Liver (tissue), 9 donors: Measurements from ENCODE around the gene MRM1. TPM values are rescaled to one million over a fixed set of nuclear protein-coding genes. Genes with fewer than 3 reads are reported as not detected.

ENCODE experiments used
- DNase-seq: peaks from one replicate; pipeline ENCODE4 v3.0.0-alpha.2; 2017; ENCODE audit warnings: low spot score
- H3K27ac ChIP-seq, 2 donors: one replicate each; pipeline ENCODE4 v1.7.0; 2013; ENCODE audit warnings: inconsistent platforms in 2 of 2, low read length in 2 of 2, control low read depth in 1 of 2, low read depth in 1 of 2, mild to moderate bottlenecking in 1 of 2
- H3K27me3 ChIP-seq, 4 donors: one replicate each; pipeline versions ENCODE4 v1.6.1 to v1.7.0; 2013; ENCODE audit warnings: low read length in 3 of 4, inconsistent platforms in 1 of 4, mild to moderate bottlenecking in 1 of 4, moderate library complexity in 1 of 4; ENCODE audit not compliant: control insufficient read depth in 4 of 4, insufficient read depth in 4 of 4
- H3K36me3 ChIP-seq, 4 donors: one replicate each; pipeline versions ENCODE4 v1.6.1 to v1.7.0; 2013; ENCODE audit warnings: low read length in 3 of 4, mild to moderate bottlenecking in 3 of 4, low read depth in 1 of 4, moderate library complexity in 1 of 4; ENCODE audit not compliant: control insufficient read depth in 4 of 4, insufficient read depth in 3 of 4
- H3K4me1 ChIP-seq, 4 donors: one replicate each; pipeline versions ENCODE4 v1.6.1 to v1.7.0; 2013; ENCODE audit warnings: low read length in 3 of 4, mild to moderate bottlenecking in 3 of 4, moderate library complexity in 1 of 4; ENCODE audit not compliant: control insufficient read depth in 4 of 4, insufficient read depth in 4 of 4
- H3K4me3 ChIP-seq, 3 donors: one replicate each; pipeline versions ENCODE4 v1.6.1 to v1.7.0; 2013; ENCODE audit warnings: low read length in 3 of 3, control low read depth in 1 of 3, low read depth in 1 of 3, mild to moderate bottlenecking in 1 of 3
- H3K9ac ChIP-seq, 2 donors: one replicate each; pipeline ENCODE4 v1.7.0; 2013; ENCODE audit warnings: low read length in 2 of 2, mild to moderate bottlenecking in 2 of 2, moderate library complexity in 2 of 2, control low read depth in 1 of 2, low read depth in 1 of 2
- H3K9me3 ChIP-seq, 4 donors: one replicate each; pipeline versions ENCODE4 v1.6.1 to v1.7.0; 2013; ENCODE audit warnings: low read length in 3 of 4; ENCODE audit not compliant: control insufficient read depth in 4 of 4
- CTCF ChIP-seq: fragments of 150-350 bp; IDR thresholded peaks from 2 replicates; pipeline ENCODE4 v1.5.1; 2017; ENCODE audit warnings: improper control_type of control experiment, low read depth, low read length; ENCODE audit not compliant: missing input control
- EGR1 ChIP-seq, 2 donors: IDR thresholded peaks; 2 replicates each; pipeline ENCODE4 v1.6.1; 2016 to 2018; ENCODE audit warnings: antibody characterized with exemption in 2 of 2, low read depth in 2 of 2
- FOXA2 ChIP-seq: IDR thresholded peaks from 2 replicates; pipeline ENCODE4 v1.6.1; 2016; ENCODE audit warnings: antibody characterized with exemption
- GABPA ChIP-seq, 2 donors: IDR thresholded peaks in 1 of 2; conservative IDR thresholded peaks in 1 of 2; 2 replicates each; pipeline ENCODE4 v1.6.1; 2016; ENCODE audit warnings: antibody characterized with exemption in 2 of 2, mild to moderate bottlenecking in 1 of 2, moderate library complexity in 1 of 2
- HNF4A ChIP-seq, 2 donors: conservative IDR thresholded peaks; 2 replicates each; pipeline ENCODE4 v1.6.1; 2016; ENCODE audit warnings: antibody characterized with exemption in 2 of 2, mild to moderate bottlenecking in 2 of 2
- HNF4G ChIP-seq: IDR thresholded peaks from 2 replicates; pipeline ENCODE4 v1.6.1; 2016; ENCODE audit warnings: antibody characterized with exemption
- JUND ChIP-seq, 2 donors: IDR thresholded peaks; 2 replicates each; pipeline ENCODE4 v1.6.1; 2016; ENCODE audit warnings: antibody characterized with exemption in 2 of 2
- MAX ChIP-seq: IDR thresholded peaks from 2 replicates; pipeline ENCODE4 v1.6.1; 2016; ENCODE audit warnings: antibody characterized with exemption
- NR2F2 ChIP-seq: IDR thresholded peaks from 2 replicates; pipeline ENCODE4 v1.6.1; 2016; ENCODE audit warnings: antibody characterized with exemption
- RAD21 ChIP-seq, 2 donors: IDR thresholded peaks; 2 replicates each; pipeline ENCODE4 v1.6.1; 2016; ENCODE audit warnings: antibody characterized with exemption in 2 of 2, mild to moderate bottlenecking in 2 of 2
- REST ChIP-seq: IDR thresholded peaks from 2 replicates; pipeline ENCODE4 v1.6.1; 2016; ENCODE audit warnings: antibody characterized with exemption, mild to moderate bottlenecking
- RXRA ChIP-seq, 2 donors: IDR thresholded peaks; 2 replicates each; pipeline ENCODE4 v1.6.1; 2017 to 2018; ENCODE audit warnings: antibody characterized with exemption in 2 of 2, mild to moderate bottlenecking in 1 of 2
- SP1 ChIP-seq: IDR thresholded peaks from 2 replicates; pipeline ENCODE4 v1.6.1; 2018; ENCODE audit warnings: antibody characterized with exemption, mild to moderate bottlenecking
- YY1 ChIP-seq: IDR thresholded peaks from 2 replicates; pipeline ENCODE4 v1.6.1; 2016; ENCODE audit warnings: antibody characterized with exemption, mild to moderate bottlenecking
- ZBTB33 ChIP-seq: IDR thresholded peaks from 2 replicates; pipeline ENCODE4 v1.6.1; 2016; ENCODE audit warnings: antibody characterized with exemption
- WGBS: extraction: QIAGEN DNeasy Blood & Tissue Kit; methylation state at CpG from one replicate; pipeline ENCODE4 v1.1.7; 2013; 5-methylcytosine and 5-hydroxymethylcytosine counted together
- polyA plus RNA-seq, 2 donors: library from polyadenylated mRNA; stranded (reverse) in 1 of 2; unstranded in 1 of 2; fragments of 200-250 nt in 1 of 2; fragments of >200 nt in 1 of 2; fragmentation: Nextera tagmentation in 1 of 2; extraction: Ambion mirVana in 1 of 2; gene quantifications; one replicate each; pipeline versions ENCODE4 v1.2.1 to v1.2.3, GENCODE V29; 2013 to 2015
- total RNA-seq, 2 donors: library from RNA; depleted of rRNA; stranded (reverse); fragments of >200 nt; gene quantifications; one replicate each; pipeline ENCODE4 v1.2.3, GENCODE V29; 2014
- TF ChIP-seq, protein P1 (sequence below): IDR thresholded peaks from 2 replicates; pipeline ENCODE4 v1.6.1; 2016; ENCODE audit warnings: antibody characterized with exemption
- donor health status: healthy.
- donor health status: healthy.
- donor health status: healthy.
- donor health status: healthy.
- donor health status: healthy.

The MRM1 gene
- total and polyA plus RNA-seq, 4 donors = 3.2 to 5.9 (median 5.2) TPM

GRCh38 chr17:36597866-36598777 lies 3.3 kb upstream of the MRM1 start:
- Histone ChIP-seq H3K27ac (no peak overlapping the region), H3K4me1 (peaks cover 5 to 21% (median 15%) of the 10 kb centered on the region in 4 donors), H3K9me3 (no peaks in the 10 kb centered on the region), H3K27me3 (no peaks in the 10 kb centered on the region), H3K4me3 (no peak overlapping the region), H3K9ac (no peak overlapping the region), H3K36me3 (no peaks in the 10 kb centered on the region)
- no peak for TF ChIP-seq ZBTB33
- no peak for TF ChIP-seq RAD21 (IDR thresholded peaks at IDR 0.05)
- no peak for TF ChIP-seq SP1
- TF ChIP-seq FOXA2 = no peak
- TF ChIP-seq GABPA (IDR thresholded peaks at IDR 0.05 in 1 of 2, conservative IDR thresholded peaks at IDR 0.05 in 1 of 2) = no peak
- TF ChIP-seq REST = no peak
- no peak for TF ChIP-seq RXRA (IDR thresholded peaks at IDR 0.05)
- TF ChIP-seq, protein P1, sequence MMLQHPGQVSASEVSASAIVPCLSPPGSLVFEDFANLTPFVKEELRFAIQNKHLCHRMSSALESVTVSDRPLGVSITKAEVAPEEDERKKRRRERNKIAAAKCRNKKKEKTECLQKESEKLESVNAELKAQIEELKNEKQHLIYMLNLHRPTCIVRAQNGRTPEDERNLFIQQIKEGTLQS = no peak
- TF ChIP-seq YY1 = no peak
- TF ChIP-seq HNF4A (conservative IDR thresholded peaks at IDR 0.05) = no peak
- TF ChIP-seq JUND (IDR thresholded peaks at IDR 0.05) = no peak
- WGBS = 95% methylated on average over 11 of the region's 11 CpGs
- DNase-seq = no peak

GRCh38 chr17:36598951-36599401 lies 2.4 kb upstream of the MRM1 start:
- 80% methylated on average over 13 of the region's 13 CpGs for WGBS
- Histone ChIP-seq H3K27me3 (no peaks in the 10 kb centered on the region), H3K9ac (no peak overlapping the region), H3K4me1 (peaks cover 5 to 21% (median 15%) of the 10 kb centered on the region in 4 donors), H3K36me3 (no peaks in the 10 kb centered on the region), H3K4me3 (no peak overlapping the region), H3K27ac (no peak overlapping the region), H3K9me3 (no peaks in the 10 kb centered on the region)
- TF ChIP-seq NR2F2 = no peak
- TF ChIP-seq YY1 = no peak
- TF ChIP-seq FOXA2 = no peak
- TF ChIP-seq MAX = no peak
- no peak for TF ChIP-seq RXRA (IDR thresholded peaks at IDR 0.05)
- no peak for TF ChIP-seq EGR1 (IDR thresholded peaks at IDR 0.05; ENCODE audit: low read depth in 2 of 2)
- TF ChIP-seq CTCF = no peak
- TF ChIP-seq JUND (IDR thresholded peaks at IDR 0.05) = no peak
- TF ChIP-seq HNF4G = no peak
- TF ChIP-seq ZBTB33 = no peak
- no peak for TF ChIP-seq GABPA (IDR thresholded peaks at IDR 0.05 in 1 of 2, conservative IDR thresholded peaks at IDR 0.05 in 1 of 2)
- TF ChIP-seq SP1 = no peak
- no peak for DNase-seq
